Body of pancreas (tissue), 4 donors: Measurements from ENCODE around the gene ZNF285.

ENCODE experiments used
- POLR2A ChIP-seq, 3 donors: fragments of 450-650 bp; IDR thresholded peaks; one replicate each; pipeline ENCODE4 v1.6.1; 2016; ENCODE audit warnings: antibody characterized with exemption in 3 of 3, mild to moderate bottlenecking in 2 of 3
- TF ChIP-seq, protein P1 (sequence below), 7 experiments: fragments of 450-650 bp in 4 of 7; fragments of 200-600 bp in 3 of 7; sonication (generic) in 3 of 7; IDR thresholded peaks; one replicate each; pipeline ENCODE4 v1.5.1; 2016 to 2019; ENCODE audit warnings: antibody characterized with exemption in 7 of 7

DNA sequence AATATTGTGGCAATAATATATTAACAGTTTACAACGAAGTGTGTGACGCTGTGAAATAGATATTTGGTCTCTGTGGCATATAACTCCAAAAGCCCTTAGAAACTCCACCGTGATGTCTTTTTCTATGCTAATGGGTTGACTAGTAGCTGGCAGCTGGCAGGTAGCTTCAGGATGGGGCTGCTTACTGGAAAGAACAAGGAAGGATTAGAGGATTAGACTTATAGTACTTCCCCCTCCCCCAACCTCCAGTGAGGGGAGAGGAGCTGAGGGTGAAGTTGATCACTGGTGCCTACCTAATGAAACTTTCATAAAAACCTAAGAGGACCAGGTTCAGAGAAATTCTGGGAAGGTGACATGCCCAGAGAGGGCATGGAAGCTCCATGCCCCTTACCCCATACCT is 37.0 kb upstream of the ZNF285 start:
- no peak for TF ChIP-seq POLR2A (IDR thresholded peaks at IDR 0.05)
- TF ChIP-seq, protein P1, sequence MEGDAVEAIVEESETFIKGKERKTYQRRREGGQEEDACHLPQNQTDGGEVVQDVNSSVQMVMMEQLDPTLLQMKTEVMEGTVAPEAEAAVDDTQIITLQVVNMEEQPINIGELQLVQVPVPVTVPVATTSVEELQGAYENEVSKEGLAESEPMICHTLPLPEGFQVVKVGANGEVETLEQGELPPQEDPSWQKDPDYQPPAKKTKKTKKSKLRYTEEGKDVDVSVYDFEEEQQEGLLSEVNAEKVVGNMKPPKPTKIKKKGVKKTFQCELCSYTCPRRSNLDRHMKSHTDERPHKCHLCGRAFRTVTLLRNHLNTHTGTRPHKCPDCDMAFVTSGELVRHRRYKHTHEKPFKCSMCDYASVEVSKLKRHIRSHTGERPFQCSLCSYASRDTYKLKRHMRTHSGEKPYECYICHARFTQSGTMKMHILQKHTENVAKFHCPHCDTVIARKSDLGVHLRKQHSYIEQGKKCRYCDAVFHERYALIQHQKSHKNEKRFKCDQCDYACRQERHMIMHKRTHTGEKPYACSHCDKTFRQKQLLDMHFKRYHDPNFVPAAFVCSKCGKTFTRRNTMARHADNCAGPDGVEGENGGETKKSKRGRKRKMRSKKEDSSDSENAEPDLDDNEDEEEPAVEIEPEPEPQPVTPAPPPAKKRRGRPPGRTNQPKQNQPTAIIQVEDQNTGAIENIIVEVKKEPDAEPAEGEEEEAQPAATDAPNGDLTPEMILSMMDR (IDR thresholded peaks at IDR 0.05) = no peak
